Embryonic facial prominence (tissue), 1 donor: ENCODE measurements around the gene THEM4.
A peak's percentile ranks its signal among the peaks of the same experiment; 100 is the strongest.

Source experiments
- DNase-seq: peaks from one replicate; pipeline ENCODE4 v3.0.0-alpha.2; 2016; ENCODE audit errors: extremely low spot score

Gene THEM4

GRCh38 chr1:151909167-151910149 is at the start of gene THEM4:
Gene THEM4, minus strand, starts transcription at chr1:151909511. Its CDS starts 53 bp downstream, at chr1:151909458.
- peak; percentile 74 for DNase-seq

DNA sequence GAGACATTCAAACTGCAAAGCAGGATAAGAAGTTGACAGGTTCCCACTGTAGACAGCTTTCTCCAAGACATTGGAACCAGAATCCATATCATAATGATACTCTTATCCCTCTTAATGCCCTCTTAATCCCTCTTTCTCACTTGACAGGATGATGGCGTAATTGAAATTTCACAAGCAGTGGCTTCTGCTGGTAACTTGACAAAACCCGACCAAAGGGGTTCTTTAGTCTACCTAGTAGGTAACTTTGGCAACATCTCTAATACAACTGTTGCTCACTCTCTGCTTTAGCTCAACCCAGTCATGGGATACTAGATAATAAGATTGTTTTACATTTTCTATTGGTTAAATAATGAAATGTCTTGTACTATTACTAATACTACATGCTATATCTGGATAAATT is 49.6 kb upstream of the THEM4 start:
- DNase-seq: no peak

DNA sequence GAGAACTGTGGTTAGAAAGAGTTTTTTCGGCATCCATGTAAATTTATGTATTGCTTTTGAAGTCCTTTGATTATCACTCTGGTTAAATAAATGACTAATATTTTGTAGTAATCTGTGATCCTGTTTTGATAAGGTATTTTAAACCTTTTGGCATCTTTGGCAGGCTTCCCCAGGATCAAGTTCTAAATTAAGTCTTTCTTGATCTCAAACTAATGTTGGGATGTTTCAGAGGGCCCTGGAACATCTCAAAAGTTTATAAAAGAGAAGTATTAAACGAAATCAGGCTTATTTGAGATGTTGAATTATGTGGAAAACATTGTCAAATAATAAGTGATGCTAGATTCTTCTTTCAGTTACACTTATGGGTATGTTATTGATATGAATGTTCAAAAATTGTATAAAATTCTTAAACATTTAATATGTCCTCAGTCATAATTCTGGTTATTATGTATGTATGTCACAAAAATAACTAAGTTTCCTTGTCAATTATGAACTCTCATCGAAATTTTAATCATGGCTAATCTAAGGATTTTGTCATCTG is 47.7 kb upstream of the THEM4 start:
- DNase-seq: no peak

DNA sequence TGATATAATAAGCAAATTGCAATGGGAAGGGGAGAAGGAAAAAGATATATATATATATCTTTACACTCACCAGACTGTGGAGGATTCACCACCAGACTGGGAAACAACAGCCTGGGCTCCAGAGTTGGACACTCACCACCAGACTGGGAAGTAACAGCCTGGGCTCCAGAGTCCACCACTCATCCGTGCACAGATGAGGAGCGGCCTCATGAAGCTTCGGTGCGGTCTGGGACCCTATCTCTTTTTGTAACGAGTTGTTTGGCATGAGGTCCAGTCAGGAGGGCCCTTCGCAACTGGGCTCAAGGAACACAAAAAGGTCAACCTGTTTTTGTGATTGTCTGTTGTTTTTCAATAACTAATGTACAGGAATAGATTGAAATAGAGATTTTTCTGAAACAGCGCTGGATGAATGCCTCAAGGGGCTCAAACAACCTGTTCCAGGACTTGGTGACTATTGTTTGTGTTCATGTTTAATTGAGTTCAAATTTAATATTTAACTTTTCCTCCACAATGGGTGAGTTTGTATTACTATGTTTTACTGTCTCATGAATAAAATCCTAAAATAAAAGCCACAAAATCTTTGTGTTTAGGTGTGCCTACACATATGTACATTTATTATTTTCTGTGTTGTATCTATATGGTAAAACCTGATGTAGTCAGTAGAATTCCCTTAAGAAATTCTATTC is 44.2 kb upstream of the THEM4 start:
- DNase-seq: no peak

DNA sequence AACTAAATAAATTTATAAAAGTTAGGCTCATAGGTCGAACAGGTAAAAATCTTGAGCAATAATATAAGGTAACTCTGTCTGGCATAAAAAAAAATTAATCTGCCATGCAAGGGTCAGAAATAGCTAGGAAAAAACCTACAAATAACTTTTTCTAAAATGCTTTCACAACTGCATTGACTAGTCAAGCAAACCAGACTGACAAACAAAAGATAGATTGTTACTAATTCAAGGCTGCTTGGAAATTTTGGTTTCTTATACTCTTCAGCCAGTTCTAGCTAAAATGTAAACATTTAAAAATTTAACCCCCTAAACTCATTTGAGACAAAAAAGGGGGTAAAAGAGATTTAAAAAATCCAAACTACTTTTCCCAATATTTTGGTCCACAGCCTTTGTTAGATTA is 43.5 kb upstream of the THEM4 start:
- DNase-seq: no peak

- no peak for DNase-seq
Measured at GRCh38 chr1:151949371-151950193, 40.3 kb upstream of the THEM4 start.

- DNase-seq: no peak
Measured at GRCh38 chr1:151948506-151948905, 39.2 kb upstream of the THEM4 start.

DNA sequence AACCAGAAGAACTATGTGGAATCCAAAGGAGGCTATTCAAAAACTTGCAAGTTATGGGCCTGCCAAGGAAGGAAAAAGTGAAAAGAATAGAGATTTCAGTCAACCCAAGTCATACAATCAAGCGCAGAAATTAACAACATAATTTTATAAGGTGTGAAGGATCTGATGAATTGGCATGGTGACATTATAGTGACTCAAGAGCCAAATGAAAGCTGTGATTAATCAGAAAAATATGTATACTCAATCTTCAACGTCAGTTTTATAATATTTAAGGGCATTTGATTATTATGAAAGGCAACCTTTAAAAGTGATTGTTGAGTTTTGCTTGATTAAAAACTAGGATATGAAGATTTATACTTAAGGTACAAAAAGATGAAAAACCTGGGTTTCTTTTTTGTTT is 37.8 kb upstream of the THEM4 start:
- DNase-seq: no peak

DNA sequence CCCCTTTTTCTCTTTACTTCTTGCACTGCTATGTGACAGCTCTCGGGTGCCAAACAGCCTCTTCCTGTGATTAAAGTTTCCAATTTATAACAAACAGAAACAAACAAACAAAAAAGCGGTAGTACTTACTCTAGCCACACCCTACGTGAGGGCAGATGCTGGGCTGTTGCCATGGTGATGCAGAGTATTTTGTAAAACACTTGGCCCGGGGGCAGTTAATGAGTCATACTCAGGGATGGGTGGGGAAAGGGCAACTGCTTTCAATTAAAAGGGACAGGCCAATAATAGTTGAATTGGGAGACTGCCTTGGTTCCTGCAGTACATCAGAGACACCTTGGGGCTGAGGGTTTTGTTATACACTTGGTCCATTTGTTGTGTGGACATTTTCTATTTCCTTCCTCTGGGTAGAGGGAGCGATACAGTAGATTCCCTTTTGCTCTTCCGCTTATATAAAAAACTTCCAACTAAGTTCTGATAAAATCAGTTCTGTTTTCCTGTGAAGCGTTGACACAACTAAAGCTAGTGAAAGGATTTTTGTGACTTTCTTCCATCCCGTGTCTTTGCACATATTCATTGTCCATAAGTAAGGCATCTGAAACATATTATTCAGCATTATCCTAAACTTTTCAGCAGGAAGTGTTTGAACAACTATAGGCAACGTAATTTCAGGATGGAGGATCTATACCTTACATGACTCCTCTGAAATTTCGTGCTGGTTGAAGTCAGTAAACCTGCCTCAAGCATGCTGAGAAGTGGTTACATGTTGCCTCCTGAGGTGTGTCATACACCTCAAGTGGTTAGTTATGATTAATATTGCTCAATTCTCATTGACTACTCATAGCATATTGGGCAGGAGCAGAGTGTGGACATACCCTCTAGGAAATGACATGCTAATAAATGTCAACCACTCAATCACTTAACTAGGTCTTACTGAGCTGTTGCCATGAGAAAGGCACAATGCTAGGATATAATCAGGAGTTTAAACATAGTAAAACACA is 36.7 kb upstream of the THEM4 start:
- no peak for DNase-seq

DNA sequence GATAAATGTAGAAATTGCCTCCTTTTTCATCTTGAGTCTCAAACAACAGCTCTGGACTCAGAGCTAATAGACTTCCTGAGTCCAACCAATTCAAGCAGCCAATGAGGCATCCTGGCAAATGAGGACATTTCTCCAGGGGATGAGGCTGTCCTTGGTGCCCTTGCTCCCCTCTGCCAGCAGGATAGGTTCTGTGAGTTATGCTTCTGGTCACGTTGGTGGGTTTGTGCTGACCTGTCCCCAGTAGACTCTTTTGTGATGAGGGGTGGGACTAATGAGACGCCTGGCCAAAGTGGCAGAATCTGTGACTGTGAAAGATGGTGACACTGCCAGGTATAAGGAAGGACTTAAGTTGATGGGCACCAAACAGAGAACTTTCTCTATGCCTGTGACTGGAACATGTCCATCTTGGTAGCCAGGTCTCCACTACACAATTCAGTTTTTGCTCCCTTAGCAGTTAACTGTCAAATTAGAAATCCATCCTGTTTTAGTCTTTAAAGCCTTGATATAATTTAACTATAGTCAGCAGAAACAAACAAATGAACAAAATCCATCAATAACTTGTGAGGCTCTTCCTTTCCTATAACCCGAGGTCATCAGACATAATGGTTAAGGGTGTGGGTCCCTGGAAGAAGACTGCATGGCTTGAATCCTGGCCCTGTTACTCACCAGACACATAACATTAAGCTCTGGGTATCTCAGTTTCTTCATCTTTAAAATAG is 35.7 kb upstream of the THEM4 start:
- no peak for DNase-seq

DNA sequence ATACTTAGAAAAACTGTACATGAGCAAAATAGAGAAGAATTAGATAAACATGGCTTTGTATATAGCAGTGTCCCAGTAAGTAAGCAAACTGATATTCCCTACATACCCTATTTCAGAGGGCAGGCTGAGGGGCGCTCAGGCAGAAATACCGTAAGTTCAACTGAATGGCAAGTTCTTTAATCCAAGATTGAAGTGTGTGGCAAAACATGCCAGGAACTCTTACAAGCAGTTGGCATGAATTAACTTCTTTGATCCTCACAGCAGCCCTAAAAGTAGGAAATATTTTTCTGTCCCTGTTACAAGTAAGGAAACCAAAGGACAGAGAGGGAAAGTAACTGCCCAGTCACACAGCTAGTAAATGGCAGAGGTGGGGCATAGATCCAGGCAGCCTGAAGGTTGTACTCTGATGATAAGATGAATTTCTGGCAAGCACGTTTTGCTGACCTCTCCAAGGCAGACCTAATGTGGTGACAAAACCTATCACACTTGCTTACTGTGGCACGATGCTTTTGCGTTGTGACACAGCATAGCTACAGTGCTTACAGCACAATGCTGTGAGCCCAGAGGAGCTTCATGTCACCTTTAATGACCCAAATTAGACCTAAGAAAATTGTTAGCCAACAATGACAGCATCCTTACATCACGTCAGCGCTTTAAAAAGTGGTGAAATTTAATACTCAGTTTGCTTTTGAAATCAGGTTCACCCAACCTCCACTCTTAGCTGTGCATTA is 35.0 kb upstream of the THEM4 start:
- no peak for DNase-seq

GRCh38 chr1:151943591-151943990 is 34.3 kb upstream of the THEM4 start:
- no peak for DNase-seq

- DNase-seq: no peak
Measured at GRCh38 chr1:151942882-151943281, 33.6 kb upstream of the THEM4 start.

DNA sequence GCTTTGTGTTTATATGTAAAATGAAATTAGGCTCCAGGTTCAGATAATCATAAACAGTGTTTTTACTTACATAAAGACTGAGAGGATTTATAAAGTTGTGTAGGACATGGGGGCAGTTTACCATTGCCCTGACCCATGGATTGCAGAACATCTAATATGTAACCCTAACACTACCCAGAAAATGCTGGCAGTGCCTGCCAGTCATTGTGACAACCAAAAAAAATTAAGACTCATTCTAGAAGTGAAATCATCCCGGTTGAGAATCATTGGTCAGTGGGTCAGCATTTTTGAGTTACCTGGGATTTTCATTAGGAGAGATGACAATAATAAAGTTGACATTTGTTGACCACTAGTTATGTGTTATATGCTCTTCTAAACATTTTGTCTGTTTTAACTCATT is 31.2 kb upstream of the THEM4 start:
- no peak for DNase-seq

DNA sequence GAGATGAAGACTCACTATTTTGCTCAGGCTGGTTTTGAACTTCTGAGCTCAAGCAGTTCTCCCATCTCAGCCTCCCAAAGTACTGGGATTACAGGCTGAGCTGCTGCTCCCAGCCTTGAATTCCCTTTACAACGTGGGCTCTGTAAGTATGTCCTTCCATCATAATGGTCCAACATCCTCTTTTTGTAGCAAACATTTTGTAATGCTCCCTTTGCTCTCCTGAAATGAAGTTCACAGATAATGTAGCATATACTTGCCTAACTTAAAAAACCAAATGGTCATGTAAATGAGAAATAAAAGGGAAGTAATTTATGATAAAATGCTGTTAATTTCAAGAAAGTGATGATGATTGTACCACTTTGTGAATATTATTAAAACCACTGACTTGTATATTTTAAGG is 30.5 kb upstream of the THEM4 start:
- no peak for DNase-seq

DNA sequence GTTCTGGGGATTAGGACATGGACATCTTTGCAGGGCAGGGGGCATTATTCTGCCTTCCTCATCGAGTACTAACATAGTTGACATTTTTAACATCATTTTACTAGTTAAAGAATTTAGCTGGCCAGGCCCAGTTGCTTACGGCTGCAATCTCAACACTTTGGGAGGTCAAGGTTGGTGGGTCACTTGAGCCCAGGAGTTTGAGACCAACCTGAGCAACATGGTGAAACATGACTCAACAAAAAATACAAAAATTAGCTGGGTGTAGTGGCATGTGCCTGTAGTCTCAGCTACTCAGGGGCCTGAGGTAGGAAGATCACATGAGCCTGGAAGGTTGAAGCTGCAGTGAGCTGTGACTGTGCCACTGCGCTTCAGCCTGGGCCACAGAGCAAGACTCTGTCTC is 29.8 kb upstream of the THEM4 start:
- no peak for DNase-seq

DNA sequence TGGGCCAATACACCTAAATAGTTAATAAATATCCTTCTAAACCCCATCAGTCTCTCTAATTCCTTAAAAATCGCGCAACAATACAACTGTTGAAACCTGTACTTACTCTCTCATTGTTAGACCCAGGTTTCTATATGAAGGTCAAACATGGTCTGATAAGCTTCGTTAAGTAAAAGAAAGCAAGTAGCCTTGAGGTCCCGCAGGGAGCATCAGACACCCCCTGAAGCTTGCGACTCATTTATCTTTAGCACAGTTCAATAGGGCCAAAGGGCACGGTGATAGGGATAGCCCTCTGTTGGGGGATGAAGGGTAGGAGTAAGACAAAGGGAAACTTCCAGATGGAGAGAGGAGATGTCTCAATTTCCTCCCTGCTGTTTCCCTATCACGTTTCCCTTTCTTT is 27.3 kb upstream of the THEM4 start:
- no peak for DNase-seq

- no peak for DNase-seq
Measured at GRCh38 chr1:151935894-151936602, 26.7 kb upstream of the THEM4 start.

DNA sequence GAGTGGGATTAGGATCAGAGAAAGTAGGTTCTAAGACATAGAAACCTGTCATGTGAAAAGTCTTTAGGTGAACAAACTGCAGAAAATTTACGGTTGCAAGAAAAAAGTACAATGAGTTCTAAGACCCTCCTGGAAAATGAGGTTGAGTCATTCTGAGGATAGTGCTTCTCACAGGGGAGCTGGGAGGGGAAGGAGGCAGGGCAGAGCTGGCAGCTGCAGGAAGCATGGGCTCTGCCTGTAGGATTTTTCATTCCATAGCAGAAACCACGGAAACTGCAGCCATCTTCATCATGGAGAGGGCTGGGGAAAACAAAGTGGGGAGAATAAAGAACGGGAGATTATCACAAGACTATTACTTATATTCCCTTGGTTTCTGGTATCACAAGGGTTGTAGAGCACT is 25.8 kb upstream of the THEM4 start:
- no peak for DNase-seq
